ENCODE measurements around the gene SUPT6H.

- no peak for TF ChIP-seq CTCF (IDR thresholded peaks at IDR 0.05; ENCODE audit: poor library complexity)
- no peak for TF ChIP-seq EZH2 (IDR thresholded peaks at IDR 0.05; ENCODE audit: borderline replicate concordance)
Observed at GRCh38 chr17:28657756-28658155, 4.2 kb upstream of the SUPT6H start.

Data from hepatocyte (in vitro differentiated cells).